Measurements from ENCODE around the gene FUT8.
"Not testable (repeated sequence)": the region's sequence is repeated elsewhere in the genome, so short reads cannot be mapped to it uniquely, and the experiment has no call there.

The FUT8 gene

DNA sequence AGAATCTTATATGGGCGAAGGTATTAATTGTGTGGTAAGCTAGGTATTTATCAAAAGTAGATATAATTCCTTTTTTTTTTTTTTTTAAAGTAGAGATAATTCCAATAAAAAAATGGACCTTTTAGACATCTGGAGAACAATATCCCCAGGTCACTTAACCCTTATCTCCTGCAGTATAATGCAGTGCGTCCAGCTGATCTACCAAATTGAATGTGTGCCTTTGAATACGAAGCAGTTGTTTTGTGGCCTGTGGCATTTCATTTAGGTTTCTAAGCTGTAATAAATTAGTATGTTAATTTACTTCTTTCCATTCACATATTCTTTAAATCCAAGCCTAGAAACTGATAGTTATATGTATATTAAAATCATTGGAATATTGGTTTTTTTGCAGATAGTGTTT, 3.1 kb downstream of the FUT8 start:
- no peak for DNase-seq (ENCODE audit: low read depth in 2 of 3, low spot score in 1 of 3)

DNA sequence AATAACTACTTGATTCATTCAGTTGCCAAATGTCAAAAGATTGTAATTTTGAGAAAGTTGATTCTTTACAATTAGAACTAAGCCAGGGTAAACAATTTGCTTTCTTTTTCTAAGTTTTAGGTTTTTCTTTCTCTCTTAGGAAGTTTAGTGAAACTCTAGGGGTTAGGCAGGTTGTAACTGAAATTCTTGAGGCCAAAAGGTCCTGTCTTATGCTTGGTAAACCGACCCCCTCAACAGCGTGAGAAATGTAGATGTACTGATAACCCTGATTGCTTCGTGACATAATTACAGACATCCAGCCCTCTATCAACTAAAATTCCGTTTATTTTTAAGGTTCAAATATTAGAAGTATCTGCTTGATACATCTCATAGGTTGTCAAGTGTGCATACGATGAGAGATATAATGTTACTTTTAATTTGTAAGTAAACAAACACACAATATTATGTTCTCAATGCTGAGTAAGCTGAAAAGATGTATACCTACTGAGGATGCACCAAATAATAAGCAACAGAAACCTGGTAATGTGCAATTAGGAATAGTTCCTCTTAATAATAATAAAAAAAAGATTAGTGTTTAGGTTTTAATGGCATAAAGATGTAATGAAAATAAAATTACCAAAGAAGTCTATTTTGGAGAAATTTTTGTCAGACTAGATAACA, 7.2 kb downstream of the FUT8 start:
- DNase-seq (ENCODE audit: low read depth in 2 of 3, low spot score in 1 of 3): no peak

DNA sequence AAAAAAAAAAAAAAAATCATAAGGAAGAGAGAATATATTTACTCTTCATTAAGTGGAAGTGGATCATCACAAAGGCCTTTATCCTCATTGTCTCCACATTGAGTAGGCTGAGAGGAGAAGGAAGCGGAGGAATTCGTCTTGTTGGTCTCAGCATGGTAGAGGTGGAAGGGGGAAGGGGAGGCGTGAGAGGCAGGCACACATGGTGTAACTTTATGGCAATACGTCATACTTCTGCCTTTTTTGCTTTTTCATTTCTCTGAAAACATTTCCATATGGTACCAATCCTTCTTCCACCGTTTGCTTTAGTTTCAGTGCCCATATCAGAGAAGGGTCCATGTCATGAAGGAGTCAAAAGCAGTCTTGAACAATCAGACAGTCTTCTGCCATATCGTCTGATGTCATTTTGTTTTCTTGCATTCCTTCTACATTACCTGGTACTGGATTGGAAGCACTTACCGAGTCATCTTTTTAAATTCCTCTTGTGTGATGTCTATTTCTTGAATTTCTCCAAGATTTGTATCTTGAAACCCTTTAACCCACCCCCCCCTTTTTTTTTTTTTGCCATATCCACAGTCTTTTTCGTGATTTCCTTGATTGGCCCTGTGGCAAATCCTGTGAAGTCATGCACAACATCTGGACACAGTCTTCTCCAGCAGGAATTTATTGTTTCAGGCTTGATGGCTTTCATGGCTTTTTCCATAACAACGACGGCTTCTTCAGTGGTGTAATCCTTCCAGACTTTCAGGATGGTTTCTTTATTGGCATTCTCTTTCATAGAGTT, 8.9 kb downstream of the FUT8 start:
- no peak for DNase-seq (ENCODE audit: low read depth in 2 of 3, low spot score in 1 of 3)

DNA sequence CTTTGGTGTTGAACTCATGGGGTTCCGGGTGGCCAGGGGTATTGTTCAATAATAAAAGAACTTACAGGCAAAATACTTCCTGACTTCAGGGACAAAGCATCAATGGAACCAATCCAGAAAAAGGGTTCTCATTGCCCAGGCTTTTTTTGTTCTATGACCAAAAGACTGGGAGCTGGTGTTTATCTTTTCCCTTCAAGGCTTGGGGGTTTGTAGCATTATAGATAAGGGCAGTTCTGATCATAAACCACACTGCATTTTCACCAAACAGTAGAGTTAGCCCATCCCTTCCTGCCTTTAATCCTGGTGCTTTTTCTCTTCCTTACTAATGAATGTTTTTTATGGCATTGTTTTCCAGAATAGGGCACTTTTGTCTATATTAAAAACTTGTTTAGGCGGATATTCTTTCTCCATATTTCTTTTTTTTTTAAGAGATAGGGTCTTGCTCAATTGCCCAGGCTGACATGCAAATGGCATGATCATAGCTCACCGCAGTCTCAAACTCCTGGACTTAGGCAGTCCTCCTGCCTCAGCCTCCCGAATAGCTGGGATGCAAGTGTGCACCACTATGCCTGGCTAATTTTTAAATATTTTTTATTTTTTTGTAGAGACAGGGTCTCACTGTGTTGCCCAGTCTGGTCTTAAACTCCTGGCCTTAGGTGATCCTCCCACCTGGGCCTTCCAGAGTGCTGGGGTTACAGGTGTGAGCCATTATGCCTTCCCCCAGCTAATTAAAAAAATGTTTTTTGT, 9.7 kb downstream of the FUT8 start:
- no peak for DNase-seq (ENCODE audit: low read depth in 2 of 3, low spot score in 1 of 3)

DNA sequence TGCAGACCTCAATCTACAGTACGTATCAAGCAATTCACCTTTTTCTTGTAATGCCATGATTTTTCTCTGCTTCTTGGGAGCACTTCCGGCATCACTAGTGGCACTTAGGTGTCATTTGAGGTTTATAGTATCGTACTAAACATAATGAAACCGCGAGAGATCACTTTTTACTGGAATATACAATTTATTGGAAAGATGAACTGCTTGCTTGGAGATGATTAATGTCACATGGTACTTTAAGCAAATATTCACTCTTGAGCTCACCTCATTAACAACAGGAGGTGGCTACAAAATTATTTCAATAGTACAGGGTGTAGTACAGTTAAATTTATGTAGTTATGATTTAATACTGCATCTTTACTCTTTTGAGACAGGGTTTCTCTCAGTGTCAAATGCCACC, 11.5 kb downstream of the FUT8 start:
- no peak for DNase-seq (ENCODE audit: low read depth in 2 of 3, low spot score in 1 of 3)

DNA sequence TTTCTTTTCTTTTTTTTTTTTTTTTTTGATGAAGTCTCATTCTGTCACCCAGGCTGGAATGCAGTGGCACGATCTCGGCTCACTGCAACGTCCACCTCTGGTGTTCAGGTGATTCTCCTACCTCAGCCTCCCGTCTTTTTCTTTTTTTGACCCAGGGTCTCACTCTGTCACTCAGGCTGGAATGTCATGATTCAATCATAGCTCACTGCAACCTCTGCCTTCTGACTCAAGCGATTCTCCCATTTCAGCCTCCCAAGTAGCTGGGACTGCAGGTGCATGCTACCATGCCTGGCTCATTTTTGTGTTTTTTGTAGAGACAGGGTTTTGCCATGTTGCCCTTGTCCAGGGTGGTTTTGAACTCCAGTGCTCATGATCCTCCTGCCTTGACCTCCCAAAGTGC, 12.0 kb downstream of the FUT8 start:
- no peak for DNase-seq (ENCODE audit: low read depth in 2 of 3, low spot score in 1 of 3)

DNA sequence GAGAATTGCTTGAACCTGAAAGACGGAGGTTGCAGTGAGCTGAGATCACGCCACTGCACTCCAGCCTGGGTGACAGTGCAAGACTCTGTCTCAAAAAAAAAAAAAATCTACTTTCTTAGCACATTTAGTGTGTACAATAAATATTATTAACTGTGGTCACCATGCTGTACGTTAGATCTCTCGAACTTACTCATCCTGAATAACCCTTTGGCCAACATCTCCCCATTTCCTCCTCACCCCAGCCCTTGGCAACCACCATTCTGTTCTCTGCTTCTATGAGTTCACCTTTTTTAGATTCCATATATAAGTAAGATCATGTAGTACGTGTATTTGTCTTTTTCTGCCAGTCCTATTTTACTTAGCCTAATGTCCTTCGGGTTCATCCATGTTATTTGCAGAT, 13.4 kb downstream of the FUT8 start:
- DNase-seq (ENCODE audit: low read depth in 2 of 3, low spot score in 1 of 3): no peak

DNA sequence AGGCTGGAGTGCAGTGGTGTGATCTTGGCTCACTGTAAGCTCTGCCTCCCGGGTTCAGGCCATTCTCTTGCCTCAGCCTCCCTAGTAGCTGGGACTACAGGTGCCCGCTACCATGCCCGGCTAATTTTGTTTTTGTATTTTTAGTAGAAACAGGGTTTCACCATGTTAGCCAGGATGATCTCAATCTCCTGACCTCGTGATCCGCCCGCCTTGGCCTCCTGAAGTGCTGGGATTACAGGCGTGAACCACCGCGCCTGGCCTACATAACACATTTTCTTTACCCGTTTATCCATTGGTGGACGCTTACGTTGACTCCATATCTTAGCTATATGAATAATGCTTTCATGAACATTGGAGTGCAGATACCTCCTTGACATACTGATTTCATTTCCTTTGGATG, 14.4 kb downstream of the FUT8 start:
- DNase-seq (ENCODE audit: low read depth in 2 of 3, low spot score in 1 of 3): not testable (repeated sequence)

DNA sequence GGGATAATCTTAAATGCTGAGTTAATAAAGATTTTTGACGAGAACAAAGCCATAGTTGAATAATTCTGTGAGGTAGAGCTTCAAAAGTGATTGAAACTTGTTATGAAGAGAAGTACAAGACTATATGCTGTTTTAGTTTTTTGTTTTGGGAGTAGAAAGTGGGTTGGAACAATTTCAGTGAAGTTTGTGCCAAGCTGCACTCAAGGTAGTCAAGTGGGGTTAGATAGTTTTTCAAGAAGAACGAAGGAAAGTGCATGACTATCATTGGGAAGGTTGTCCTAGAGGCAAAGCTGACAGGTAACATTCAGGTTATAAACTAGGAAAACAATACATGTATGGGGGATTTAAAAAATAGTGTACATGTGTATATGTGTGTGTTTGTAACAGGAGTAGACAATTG, 16.2 kb downstream of the FUT8 start:
- DNase-seq (ENCODE audit: low read depth in 2 of 3, low spot score in 1 of 3): no peak

DNA sequence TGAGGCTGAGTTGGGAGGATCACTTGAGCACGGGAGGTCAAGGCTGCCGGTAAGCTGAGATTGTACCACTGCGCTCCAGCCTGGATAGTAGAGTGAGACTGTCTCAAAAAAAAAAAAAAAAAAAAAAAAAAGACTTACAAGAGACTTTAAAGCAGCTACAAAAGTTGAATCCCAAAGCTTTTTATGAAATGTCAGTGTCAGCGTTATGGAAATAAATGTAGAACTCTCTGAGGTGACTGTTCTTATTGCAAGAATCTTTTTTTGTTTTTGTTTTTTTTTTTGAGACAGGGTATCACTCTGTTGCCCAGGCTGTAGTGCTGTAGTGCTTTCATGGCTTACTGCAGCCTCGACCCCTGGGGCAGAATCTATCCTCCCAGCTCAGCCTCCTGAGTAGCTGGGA, 17.2 kb downstream of the FUT8 start:
- no peak for DNase-seq (ENCODE audit: low read depth in 2 of 3, low spot score in 1 of 3)

DNA sequence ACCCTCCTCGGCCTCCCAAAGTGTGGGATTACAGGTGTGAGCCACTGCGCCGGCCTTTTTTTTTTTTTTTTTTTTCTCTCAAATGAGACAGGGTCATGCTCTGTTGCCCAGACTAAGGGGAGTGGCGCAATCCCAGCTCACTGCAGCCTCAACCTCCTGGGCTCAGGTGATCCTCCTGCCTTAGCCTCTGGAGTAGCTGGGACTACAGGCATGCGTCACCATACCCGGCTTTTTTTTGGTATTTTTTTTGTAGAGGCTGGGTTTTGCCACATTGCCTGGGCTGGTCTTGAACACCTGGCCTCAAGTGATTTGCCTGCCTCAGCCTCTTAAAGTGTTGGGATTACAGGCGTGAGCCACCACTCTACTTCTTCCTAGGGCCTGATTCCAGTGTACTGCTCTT, 18.7 kb downstream of the FUT8 start:
- DNase-seq (ENCODE audit: low read depth in 2 of 3, low spot score in 1 of 3): no peak

DNA sequence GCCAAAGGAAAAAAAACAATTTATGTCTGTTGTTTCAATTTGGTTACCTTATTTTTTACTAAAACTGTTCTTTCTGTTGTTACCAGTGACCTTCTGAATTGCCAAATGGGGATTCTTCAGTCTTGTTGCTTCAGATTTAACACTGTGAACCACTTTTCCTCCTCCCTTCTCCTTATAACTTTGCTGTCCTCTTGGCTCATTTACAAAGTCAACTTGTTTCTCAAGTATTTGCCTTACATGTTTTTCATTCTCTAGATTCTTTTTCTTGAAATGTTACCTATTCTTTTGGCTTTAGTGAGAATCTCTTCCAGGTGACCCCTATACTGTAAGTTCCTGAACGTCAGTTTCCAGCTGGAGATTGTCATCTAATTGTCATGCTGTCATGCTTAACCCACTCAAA, 19.4 kb downstream of the FUT8 start:
- no peak for DNase-seq (ENCODE audit: low read depth in 2 of 3, low spot score in 1 of 3)

DNA sequence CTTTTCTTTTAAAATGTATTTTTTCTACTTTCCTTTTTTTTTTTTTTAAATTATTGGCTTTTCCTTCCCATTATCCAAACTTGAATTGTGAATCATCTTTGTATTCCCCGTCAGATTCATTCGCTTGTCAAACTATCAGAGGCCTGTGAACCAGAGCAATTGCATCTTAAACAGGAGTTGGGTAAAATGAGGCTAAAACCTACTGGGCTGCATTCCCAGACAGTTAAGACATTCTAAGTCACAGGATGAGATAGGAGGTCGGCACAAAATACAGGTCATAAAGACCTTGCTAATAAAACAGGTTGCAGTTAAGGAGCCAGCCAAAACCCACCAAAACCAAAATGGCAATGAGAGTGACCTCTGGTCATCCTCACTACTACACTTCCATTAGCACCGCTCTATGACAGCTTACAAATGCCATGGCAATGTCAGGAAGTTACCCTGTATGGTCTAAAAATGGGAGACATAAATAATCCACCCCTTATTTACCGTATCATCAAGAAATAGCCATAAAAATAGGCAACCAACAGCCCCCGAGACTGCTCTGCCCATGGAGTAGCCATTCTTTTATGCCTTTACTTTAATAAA, 19.9 kb downstream of the FUT8 start:
- DNase-seq (ENCODE audit: low read depth in 2 of 3, low spot score in 1 of 3): no peak

DNA sequence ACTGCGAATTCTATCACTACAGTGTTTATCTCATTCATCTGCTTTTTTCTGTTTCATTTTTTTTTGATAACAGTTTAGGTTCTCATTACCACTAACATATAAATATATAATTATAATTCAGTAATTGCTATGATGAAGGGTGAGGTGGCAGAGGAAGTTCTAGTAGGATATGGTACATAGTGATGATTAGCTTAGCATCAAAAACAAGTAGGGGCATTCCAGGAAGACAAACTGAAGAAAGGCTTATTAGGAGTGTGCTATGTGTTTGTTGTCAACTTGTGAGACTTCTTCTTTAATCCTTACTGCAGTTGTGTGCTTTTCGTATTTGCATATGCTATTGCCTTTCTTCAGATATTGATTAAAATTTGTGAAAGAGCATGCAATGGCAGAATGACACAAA, 20.6 kb downstream of the FUT8 start:
- no peak for DNase-seq (ENCODE audit: low read depth in 2 of 3, low spot score in 1 of 3)

DNA sequence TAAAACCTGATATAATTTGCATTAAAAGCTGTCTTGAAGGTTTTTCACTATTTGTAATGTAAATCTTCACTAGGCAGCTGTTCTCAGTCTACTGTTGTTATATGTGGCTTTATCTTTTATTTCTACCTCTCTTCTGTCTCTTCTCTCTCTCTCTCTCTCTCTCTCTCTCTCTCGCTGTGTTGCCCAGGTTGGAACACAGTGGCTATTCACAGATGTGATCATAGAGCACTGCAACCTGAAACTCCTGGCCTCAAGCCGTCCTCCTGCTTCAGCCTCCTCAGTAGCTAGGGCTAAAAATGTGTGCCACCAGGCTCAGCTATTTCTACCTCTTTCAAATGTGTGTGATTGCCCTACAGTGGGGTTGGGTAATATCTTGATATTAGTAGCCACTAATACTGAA, 21.1 kb downstream of the FUT8 start:
- DNase-seq (ENCODE audit: low read depth in 2 of 3, low spot score in 1 of 3): no peak

DNA sequence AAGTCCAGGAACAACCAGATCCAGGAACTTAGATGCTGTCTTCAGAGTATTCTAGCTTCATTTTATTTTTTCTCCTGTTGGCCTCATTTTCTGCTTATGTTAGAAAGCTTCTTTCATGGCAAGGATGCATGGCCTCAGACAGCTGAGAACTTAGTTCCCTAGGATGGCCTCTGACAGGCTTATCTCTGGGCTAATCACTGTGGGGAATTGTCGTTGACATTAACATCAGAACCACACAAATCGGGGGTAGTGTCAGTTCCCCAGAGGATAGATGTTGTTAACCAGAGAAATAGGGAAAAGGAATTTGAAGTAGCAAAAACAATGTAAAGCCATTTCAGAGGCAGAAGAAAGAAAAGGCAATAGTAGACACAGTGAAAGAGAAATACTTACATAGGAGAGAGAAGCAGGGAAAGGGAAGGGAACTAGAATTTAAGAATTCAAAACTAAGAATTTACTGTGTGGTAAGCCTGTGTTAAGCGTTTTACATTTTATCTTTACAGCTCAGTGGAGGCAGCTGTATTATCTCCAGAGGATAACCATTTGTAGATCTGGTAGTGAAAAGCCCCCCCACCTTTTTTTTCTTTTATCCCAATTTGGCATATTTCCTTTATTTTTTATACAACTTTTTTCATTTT, 21.8 kb downstream of the FUT8 start:
- no peak for DNase-seq (ENCODE audit: low read depth in 2 of 3, low spot score in 1 of 3)

DNA sequence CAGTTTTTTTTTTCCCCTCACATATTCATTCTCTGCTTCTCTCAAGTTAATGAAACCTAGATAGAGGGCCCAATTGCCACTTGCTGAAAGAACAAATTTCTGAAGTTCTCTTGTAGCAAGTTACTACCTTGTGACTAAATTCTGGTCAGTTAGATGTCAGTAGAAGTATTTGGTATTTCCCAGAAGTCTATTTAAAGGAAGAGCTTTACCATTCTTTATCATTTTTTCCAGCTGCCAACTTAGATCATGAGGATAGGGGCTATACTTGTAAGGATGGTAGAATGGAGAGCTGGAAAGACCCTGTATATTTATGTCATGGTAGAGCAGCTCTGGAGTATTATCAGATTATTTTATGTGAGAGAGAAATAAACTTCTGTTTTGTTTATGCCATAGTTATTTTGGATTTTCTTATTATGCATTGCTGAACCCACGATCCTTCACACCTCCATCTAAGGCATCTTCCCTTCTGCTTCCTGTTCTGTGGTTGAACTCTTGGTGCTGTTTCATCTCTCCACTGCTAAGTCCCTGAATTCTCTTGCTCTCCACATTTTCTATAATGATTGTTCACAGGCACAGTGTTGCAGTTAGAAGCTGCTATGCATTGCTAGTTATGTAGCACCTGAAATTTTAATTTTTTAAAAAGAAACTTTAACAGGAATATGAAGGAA, 25.9 kb downstream of the FUT8 start:
- DNase-seq (ENCODE audit: low read depth in 2 of 3, low spot score in 1 of 3): no peak

DNA sequence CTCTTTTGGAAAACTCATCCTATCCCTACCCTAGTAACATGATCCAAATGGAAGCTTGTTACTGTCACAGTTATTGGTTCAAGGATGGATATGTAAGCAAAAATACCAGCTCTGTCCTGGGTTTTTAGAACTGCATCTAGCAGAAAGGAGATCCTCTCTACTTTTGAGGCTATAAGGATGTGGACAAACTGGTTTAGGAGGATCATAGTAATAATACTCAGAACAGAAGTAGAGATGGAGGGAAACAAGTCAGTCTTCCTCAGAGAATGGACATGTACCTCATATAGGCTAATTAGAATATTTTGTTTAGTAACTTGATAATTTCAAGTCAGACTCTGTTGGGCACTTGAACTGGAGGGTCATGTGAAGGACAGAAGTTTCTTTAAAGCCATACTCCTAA, 26.6 kb downstream of the FUT8 start:
- no peak for DNase-seq (ENCODE audit: low read depth in 2 of 3, low spot score in 1 of 3)

DNA sequence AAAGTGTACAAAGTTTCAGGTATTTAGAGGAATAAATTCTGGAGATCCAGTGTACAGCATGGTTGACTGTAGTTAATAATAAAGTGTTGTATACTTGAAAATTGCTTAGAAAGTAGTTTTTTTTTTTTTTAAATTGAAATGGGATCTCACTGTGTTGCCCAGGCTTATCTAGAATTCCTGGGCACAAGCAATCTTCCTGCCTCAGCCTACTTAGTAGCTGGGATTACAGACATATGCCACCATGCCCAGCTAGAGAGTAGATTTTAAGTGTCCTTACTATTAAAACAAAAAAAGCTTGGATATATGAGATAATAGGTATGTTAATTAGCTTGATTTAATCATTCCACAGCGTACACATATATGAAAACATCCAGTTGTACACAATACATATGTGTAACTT, 27.7 kb downstream of the FUT8 start:
- DNase-seq (ENCODE audit: low read depth in 2 of 3, low spot score in 1 of 3): no peak

DNA sequence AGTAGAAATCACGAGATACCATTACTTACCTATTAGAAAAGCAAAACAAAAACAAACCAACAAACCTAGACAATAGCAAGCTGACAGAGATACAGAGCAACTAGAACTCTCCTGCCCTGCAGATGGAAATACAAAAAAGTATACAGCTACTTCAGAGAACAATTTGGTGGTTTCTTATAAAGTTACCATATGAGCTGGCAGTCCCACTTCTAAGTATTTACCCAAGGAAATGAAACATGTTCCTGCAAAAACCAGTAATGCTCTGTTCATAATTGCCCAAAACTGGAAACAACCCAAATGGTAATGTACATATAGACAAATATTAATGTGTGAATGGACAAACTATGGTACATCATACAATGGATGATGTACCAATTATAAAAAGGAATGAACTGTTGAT, 31.7 kb downstream of the FUT8 start:
- no peak for DNase-seq (ENCODE audit: low read depth in 2 of 3, low spot score in 1 of 3)

DNA sequence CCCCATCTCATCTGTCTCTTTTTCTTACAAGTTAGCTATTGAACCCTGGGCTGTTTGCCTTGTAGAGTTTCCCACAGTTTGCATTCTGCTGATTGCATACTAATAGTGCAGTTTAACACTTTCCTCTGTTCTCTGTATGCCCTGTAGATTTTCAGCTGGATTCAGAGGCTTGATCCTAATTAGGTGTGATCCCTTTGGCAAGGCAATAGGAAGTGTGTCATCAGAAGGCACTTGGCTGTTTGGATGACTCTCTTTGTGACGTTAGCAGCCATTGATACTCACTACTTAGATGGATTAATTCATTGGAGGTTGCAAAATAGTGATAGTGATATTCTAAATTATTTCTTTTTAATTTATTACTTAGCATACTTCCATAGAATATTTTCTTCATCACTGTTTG, 33.6 kb downstream of the FUT8 start:
- DNase-seq (ENCODE audit: low read depth in 2 of 3, low spot score in 1 of 3): no peak

Data from stimulated activated CD4-positive, alpha-beta T cell treated with anti-CD3 and anti-CD28 coated beads, Interleukin-12 subunit alpha, Interleukin-12 subunit beta, amount 100 ng/mL, for 48 hours (primary cell).